GM19240 (cell line): ENCODE measurements around the gene LDLRAD4.

ENCODE experiments used
- DNase-seq: peaks from one replicate; pipeline ENCODE4 v3.0.0; 2011; ENCODE audit warnings: low spot score; ENCODE audit not compliant: insufficient read length

LDLRAD4 gene

DNA sequence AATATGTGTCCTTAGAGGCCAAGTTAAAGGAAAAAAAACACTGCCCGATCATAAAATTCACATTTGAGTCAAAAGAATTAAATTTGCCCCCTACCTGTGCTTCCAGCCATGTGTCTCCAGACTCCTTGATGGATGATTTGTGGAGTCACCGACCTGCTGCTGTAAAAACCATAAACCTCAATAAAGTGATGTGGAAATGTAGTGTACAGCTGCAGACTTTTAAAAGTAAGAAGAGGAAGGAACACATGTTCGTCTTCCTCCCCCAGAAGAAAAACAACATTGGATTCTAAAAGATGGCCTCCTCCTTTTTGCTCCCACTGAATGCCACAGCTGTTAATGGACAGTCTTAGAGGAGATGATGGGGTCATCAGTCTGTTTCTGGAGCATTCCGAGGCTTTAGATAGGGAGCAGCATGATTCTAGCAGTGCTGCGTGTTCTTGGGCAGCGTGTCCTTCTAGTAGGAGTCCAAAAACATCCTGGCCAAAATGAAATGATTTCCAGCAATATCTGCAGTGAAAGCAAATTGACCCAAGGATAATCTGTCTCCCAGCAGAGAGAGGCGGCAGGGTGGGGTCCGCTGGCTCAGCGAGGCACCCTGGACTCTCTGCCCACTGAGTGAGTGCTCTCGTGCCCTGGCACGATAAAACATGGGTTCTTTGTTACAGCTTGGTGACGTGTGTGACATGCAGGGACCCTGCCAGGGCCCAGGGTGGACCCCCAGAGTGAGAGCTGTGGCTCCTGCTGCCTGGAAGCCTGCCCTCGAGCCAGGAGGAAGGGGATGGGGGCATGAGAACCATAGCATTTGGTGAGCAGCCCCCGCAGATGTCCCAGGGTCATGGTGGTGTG is 311.7 kb downstream of the LDLRAD4 start:
- DNase-seq, result no peak

DNA sequence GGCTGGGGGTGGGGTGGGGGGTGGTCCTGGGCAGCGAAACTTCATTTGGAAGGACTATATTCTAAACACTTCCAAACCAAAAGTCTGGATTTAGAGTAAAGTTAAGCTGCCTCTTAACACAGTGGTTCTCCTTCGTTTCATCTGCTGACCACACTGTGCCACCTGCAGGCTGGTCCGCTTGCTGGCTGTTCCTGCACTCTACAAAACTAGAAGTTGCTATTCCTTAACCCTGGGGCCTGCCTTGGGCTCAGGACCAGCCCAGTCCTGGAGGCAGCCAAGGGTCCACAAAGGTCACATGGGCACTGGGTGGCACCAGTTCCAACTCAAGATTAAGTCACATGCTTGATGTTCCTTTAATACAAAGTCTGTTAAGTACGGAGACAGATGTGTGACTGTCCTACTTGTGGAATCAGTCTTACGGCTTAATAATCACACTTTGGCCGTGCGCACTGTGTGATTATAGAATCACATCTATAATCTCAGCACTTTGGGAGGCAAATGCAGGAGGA is 312.4 kb downstream of the LDLRAD4 start:
- DNase-seq, result no peak

DNA sequence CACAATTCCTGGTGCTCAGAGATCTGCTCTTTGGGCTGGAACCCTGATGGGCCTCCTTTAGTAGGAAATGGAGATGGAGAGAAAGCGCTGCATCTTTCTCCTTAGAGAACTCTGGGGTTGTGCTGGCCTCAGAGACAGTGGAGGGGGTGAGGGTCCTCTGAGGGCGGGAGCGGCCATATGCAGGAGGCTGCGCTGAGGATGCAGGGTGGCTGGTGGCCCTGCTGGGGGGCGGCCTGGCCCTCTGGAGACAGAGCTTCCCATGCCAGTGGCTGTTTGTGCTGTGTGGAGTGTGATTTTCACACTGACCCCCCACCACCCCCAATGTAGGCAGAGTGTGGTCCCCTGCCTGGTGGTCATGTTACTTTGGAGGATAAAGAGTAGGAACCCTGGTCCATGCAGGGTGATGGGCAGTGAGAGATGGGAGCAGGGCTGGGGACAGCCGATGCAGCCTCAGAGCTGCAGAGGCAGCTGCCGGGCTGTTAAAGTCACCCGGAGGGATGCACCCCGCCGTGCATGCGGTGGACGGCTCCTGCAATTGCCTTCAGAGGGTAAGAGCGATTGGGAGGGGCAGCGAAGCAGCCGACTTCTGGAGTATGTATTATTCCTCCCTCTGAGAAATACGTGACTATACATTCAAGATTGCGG is 313.2 kb downstream of the LDLRAD4 start:
- no peak for DNase-seq

DNA sequence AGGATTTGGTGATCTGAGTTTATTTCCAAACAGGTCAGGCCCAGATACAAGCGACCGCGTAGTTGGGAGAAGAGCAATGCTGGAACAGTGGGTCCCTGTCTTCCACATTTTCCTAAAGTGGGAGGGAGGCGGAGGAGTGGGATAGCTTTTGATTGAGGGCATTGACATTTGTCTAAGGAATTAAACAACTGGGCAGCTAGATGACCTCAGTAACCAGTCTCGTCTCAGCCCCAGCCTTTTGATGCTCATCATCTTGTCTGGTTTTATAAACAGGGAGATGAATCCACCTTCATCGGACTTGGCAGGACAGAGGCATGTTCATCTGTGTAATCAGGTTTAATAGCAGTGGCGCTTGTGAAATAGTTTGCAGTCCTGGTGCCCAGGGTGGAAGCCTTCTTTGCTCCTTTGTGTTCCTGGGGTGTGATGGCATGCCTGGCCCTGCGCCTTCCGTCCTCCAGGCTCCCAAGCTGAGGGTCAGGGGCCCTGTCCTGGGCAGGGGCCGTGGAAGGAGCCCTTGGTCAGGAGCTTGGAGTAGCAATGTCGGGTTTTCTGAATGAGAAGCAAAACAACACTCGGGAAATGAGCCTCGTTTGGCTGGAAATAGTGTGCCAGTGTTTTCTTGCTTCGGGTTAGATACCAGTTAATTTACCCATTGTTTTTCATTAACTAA is 314.0 kb downstream of the LDLRAD4 start:
- DNase-seq, result no peak

DNA sequence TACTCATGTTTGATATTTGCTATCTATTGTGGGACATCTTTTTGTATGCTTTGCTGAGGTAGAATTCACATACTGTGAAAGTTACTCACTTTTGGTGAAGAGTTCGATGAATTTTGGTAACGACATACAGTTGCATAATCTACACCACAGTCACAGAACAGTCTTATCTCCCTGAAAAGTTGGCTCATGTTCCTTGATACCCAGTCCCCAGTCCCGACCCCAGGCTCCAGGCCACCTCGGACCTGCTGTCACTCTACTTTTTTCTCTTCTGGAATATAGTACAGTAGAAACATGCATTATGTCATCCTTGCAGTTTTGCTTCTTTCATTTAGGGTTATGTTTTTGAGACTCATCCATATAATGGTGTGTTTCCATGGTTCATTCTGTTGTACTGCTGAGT is 316.1 kb downstream of the LDLRAD4 start:
- DNase-seq, result no peak

DNA sequence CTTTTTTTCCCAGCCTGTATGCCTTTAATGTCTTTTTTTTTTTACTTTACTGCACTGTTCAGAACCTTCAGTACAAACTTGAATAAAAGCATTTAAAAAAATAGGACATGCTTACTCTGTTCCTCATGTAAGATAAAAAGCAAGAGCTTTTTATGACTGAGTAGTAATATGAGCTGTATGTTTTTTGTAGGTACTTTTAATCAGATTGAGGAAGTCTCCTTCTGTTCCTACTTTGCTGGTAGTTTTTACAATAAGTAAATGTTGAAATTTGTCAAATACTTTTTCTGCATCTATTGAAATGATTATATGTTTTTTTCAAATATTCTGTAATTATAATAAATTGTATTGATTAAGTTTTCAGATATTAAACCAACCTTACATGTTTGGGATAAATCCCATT is 318.0 kb downstream of the LDLRAD4 start:
- DNase-seq, result no peak

DNA sequence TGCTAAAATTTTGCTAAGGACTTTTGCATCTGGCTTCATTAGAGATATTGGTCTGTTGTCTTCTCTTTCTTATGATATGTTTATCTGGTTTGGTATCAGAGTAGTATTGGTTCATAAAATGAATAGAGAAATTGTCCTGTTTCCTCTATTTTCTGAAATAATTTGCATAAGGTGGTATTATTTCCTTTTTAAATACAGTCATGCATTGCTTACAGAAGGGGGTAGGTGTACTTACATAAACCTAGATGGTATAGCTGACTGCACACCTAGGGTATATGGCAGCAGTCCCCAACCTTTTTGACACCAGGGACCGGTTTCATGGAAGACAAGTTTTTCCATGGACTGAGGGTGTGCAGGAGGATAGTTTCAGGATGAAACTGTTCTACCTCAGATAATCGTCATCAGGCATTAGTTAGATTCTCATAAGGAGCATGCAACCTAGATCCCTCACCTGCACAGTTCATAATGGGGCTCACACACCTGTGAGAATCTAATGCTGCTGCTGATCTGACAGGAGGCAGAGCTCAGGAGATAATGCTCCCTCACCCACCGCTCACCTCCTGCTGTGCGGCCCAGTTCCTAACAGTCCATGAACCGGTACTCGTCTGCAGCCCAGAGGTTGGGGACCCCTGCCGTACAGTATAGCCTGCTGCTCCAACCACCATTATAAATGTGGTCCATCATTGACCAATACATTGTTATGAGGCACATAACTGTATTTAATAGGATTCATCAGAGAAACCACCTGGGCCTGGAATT is 318.6 kb downstream of the LDLRAD4 start:
- no peak for DNase-seq

DNA sequence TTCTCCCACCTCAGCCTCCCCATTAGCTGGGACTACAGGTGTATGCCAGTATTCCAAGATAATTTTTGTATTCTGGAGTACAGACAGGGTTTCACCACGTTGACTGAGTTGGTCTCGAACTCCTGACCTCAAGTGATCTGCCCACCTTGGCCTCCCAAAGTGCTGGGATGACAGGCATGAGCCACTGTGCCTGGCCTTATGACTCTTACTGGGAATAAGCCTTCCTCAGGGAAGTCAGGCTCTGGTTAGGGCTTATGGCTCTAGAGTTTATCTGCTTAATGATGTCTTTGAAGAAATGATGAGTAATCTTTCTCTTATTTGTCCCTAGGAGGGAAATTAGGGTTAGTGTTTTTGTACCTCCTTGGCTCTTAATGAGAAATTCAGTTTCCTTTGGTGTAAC is 320.1 kb downstream of the LDLRAD4 start:
- no peak for DNase-seq

DNA sequence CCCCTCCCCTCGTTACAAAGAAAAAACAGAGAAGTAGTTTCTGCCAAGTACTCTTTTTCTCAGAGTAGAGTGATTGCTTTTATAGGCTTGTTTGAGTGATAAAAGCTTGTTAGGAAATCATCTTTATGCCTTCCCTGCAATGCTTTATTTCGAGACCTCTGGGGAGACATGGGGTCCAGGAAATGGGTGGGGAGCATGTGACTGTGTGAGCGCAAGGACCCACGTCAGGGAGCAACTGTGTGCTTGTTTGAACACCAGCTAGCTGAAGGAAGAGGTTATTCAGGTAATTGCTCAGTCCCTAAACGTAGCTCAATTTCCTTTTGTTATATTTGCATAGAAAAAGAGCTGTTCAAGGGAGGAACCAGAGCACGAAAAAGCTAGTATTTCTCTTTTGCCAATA is 320.5 kb downstream of the LDLRAD4 start:
- DNase-seq, result no peak

DNA sequence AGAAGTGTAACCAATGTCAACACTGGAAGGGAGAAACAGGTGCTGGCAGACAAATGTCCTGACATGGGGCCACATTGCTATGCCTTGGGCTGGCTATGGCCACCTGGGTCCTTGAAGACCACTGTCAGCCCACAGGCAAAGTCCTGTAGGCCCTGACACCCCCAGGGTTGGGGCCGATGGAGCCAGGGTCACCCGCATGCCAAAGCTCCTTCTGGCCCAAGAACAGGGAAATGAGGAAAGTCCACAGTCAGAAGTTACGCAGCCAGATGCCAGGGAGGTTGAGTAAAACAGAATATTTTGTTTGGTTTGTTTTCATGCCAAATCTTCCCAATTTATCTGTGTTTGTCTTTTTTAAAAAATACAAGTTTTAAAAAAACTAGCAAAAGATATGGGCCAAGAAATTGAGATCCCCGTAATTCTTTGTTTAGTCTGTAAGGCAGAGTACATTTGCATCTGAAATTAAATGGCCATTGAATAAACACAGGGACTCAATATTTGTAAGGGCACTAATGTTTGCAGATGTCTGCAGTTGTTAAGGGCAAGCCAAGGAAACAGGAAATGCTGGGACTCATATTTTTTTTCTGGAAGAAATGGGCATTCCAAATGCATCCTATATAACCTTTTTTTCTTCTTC is 321.4 kb downstream of the LDLRAD4 start:
- no peak for DNase-seq

DNA sequence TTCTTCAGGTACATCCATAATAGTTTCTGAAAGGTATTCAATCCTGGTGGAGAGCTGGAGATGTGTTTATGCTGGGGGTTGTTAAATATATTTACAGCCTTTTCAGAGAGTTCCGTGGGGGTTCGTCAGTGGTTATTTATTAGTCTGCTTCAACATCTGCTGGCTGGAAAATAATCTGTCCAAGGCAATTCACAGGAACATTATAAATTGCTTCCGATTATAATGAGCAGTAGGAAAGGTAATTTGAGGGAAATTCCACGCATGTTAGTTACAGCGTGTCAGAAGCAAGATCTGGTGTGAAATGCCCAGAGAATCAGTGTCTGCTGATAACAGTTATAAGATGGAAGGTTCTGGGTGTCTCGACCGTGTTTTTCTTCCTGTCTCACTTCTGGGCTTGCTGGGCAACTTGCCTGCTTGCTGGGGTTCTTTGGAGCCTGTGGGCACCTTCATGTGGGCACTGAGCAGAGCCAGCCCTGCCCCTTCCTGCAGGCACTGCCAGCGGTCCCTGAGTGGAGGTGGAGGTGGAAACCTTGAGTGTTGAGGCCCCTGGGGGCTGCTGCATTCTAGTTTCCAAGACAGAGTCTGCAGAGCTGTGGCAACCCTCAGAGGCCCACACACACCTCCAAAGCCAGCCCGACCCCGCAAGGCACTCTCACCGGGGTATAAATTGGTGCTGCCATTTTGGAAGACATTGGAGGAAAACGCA is 322.1 kb downstream of the LDLRAD4 start:
- DNase-seq, result no peak

DNA sequence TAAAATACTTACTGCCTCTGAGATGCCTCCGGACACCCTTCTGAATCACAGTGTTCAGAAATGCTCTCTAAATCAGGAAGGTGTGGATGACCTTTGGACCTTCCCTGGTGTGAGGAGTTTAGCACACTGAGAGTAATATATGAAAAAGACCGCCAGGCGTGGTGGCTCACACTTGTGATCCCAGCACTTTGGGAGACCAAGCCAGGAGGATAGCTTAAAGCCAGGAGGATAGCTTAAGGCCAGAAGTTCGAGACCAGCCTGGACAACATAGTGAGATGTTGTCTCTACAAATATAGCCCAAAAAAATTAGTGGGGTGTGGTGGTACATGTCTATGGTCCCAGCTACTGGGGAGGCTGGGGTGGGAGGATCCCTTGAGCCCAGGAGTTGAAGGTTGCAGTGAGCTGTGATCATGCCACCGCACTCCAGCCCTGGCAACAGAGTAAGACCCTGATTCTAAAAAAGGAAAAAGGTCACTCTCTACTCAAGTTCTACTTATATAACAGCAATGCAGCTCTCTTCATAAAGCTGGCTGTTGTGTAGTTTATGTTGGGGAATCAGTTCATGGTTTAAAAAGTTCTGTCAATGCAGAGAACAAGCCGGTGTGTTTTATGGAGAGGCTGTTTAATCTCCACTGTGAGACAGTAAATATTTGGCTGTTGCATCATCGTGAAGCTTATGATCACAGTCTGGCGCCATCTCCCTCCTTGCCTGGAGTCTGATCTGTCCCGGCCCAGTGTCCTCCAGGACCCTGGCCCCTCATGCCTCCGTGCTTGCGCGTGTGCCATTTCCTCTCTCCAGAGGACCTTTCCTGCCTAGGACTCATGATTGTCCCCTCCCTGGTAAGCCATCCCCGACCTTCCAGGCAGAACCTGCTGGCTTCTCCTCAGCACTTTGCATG is 323.3 kb downstream of the LDLRAD4 start:
- no peak for DNase-seq

DNA sequence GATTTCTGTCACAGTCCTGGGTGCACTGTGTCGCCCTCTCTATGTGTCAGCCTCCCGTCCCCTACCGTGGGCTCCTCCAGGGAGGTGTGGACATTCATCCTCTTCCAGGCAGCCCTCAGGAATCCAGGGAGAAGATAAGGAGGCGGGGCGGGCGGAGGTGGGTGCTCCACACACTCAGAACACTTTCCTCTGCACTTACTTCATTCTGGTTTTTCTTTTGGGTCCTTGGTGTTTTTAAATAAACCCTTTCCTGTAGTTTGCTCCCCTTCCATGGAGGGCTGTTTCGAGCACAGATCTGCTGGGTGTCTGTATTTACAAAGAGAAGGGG is 323.9 kb downstream of the LDLRAD4 start:
- DNase-seq, result no peak

DNA sequence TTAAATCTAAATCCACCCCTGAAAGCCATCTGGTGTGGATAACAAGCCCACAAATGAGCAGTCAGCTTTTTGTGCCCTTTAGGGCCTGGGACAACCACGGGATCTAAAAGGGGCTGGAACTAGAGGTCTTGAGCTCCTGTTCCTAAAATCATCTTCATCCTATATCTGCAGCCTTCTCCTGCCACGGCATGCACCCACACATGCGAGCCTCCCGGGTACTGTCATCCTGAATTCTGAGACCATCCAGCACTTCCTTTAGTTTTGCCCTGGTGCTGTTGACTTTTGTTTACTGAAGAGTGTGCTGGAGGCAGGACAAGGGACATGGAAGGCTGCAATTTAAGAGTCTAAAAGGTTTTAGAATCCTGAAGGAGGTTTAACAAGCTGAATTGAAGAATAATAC is 324.6 kb downstream of the LDLRAD4 start:
- no peak for DNase-seq

DNA sequence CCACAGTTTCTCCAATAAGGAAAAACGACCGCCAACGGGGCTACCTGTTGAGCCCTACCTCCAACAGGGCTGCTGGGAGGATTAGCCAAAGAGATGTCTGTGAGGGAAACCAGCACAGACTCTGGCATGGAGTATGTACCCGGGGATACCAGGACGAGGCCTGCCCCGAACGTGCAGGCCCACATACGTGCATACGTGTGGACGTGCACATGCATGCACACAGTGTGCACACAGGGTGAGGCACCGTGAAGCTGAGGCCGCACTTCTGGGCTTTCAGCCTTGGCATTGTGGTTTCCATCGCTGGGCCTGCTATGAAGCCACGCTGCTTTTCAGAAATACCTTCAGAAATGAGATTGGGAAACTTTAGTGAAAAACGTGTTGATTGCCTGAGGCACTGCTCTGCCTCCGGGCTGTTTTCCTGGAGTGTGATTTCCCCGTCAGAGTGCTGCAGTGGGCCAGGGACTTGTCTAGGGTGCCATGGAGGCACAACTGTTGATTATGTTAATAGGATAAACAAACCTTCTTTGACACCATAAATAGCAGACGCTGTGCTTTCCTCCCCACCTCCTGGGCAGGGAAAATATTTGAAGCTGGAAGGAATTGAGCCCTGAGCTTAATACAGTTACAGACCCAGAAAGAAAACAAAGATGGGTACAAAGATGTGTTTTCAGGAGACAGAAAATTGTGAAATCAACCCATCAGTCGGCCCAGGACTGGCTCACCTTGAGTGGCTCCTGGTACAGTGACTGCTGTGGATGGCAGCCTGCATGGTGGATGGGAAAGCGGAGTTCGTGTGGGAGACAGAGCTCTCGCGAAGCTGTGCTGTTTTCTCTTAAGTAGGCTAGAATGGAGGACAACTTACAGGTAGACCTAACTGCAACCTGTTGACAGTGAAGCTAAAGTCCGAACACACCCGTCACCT is 325.5 kb downstream of the LDLRAD4 start:
- DNase-seq, result no peak

DNA sequence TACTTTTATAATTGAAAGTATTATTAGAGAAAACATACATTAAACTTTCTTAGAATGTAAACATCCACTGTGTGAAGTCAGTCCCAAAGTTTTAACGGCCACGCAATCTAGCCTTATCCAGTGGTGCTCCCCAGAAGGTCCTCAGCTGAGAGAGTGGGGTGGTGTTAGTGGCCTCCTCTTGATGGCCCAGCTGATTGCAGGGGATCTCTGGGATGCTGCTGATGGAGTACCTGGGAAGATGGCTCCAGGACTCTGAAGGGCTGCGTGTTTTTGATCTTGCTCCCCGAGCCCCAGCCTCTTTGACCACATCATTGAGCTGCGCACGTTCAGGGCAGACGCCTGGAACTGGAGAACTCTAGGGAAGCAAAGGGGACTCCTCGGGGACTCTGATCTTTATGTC is 326.4 kb downstream of the LDLRAD4 start:
- no peak for DNase-seq

DNA sequence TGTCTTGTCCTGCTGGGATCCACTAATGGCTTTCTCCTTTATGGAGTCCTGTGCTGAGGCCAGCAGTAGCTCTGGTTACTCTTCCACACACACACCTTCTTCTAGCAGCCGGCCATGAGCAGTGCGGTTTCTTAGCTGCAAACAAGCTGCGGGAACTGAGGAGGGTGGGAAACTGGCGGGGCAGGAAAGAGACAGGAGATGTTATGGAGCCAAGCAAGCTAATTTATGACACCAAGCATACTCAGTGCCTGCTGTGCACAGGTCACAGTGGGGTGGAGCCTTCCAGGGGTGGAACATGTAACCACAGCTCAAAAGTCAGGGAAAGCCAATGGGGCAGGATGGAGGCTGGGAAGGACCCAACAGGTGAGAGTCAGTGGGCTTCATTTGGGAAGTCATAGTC is 327.0 kb downstream of the LDLRAD4 start:
- DNase-seq, result no peak

DNA sequence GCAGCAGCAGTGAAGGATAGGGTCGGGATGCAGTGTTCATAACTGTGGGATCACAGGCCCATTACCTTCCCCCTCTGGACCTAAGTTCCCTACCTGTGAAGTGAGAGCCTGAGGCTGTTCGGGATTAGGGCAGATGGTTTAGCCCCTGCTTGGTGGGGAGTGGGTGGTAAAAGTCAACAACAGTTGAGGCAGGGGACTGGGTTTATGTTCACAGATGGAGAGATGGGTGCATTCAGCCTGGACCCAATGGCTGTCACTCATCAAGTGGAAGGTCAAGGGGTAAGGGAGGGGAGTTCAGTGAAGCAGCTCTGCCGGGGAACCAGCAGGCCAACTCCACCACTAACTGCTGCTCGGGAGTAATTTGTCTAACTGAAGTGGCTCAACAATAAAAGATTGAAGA is 327.4 kb downstream of the LDLRAD4 start:
- no peak for DNase-seq

DNA sequence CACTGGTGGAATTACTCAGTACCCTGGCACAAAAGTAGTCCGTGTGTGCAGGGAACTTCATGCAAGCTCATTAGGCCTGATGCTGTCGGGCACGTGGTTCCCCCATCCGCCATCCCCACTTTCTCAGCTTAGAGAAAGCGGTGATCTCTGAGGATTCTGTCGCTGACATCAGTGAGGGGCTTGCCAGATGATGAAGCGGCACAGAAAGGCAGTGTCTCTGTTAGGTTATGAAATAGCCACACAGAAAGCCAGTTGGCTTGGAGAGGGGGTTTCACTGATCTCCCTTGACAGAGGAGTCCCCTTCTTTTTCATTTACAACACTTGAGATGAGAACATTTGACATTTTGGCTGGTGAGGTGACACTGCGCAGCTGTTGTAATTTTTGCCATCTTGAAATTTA is 328.1 kb downstream of the LDLRAD4 start:
- no peak for DNase-seq
